HG03439 (cell line): ENCODE results near the gene SMYD3.
A peak's percentile ranks its signal among the peaks of the same experiment; 100 is the strongest.
"Not testable (repeated sequence)": the region's sequence is repeated elsewhere in the genome, so short reads cannot be mapped to it uniquely, and the experiment has no call there.

Experiments
- ATAC-seq: cut with Tn5 transposase; IDR thresholded peaks from one replicate; pipeline ENCODE4 v1.9.1; 2021; ENCODE audit warnings: mild to moderate bottlenecking, moderate library complexity; ENCODE audit not compliant: unreplicated experiment

Gene SMYD3

GRCh38 chr1:246040200-246040890 lies 466.7 kb downstream of the SMYD3 start:
- no peak for ATAC-seq

GRCh38 chr1:246039584-246039983 lies 467.5 kb downstream of the SMYD3 start:
- ATAC-seq = no peak

- ATAC-seq = no peak
Measured at GRCh38 chr1:246037832-246038231, 469.2 kb downstream of the SMYD3 start.

GRCh38 chr1:246036175-246036574 lies 470.9 kb downstream of the SMYD3 start:
- no peak for ATAC-seq

- ATAC-seq = no peak
Measured at GRCh38 chr1:246035060-246035541, 472.0 kb downstream of the SMYD3 start.

- ATAC-seq = no peak
Measured at GRCh38 chr1:246034630-246035029, 472.4 kb downstream of the SMYD3 start.

GRCh38 chr1:246032984-246033383 lies 474.1 kb downstream of the SMYD3 start:
- no peak for ATAC-seq

GRCh38 chr1:246032031-246032551 lies 475.0 kb downstream of the SMYD3 start:
- ATAC-seq = no peak

- ATAC-seq = no peak
Measured at GRCh38 chr1:246029616-246030015, 477.5 kb downstream of the SMYD3 start.

- not testable (repeated sequence) for ATAC-seq
Measured at GRCh38 chr1:246024118-246024517, 483.0 kb downstream of the SMYD3 start.

GRCh38 chr1:246020211-246020954 lies 486.7 kb downstream of the SMYD3 start:
- peak; percentile 76 for ATAC-seq

- no peak for ATAC-seq
Measured at GRCh38 chr1:246018146-246018545, 488.9 kb downstream of the SMYD3 start.

- no peak for ATAC-seq
Measured at GRCh38 chr1:246012341-246012740, 494.7 kb downstream of the SMYD3 start.

GRCh38 chr1:246010386-246010785 lies 496.7 kb downstream of the SMYD3 start:
- no peak for ATAC-seq

GRCh38 chr1:246008363-246008831 lies 498.7 kb downstream of the SMYD3 start:
- no peak for ATAC-seq

- ATAC-seq = no peak
Measured at GRCh38 chr1:246005067-246005466, 502.0 kb downstream of the SMYD3 start.

GRCh38 chr1:246004301-246004700 lies 502.8 kb downstream of the SMYD3 start:
- ATAC-seq = no peak

GRCh38 chr1:246003442-246003730 lies 503.7 kb downstream of the SMYD3 start:
- no peak for ATAC-seq

- no peak for ATAC-seq
Measured at GRCh38 chr1:246002725-246003441, 504.2 kb downstream of the SMYD3 start.

- no peak for ATAC-seq
Measured at GRCh38 chr1:246001837-246002230, 505.2 kb downstream of the SMYD3 start.

GRCh38 chr1:246001142-246001836 lies 505.8 kb downstream of the SMYD3 start:
- ATAC-seq = no peak
